UCSD-AML1 (cell line): ENCODE measurements around the gene GNL1.

Experiments
- DNase-seq: peaks from one replicate; lab custom pipeline; 2025; ENCODE audit not compliant: unreplicated experiment; lab: John Stamatoyannopoulos, UW

GNL1 gene

GRCh38 chr6:30570263-30570662 lies 14.0 kb upstream of the GNL1 start:
- no peak for DNase-seq

- DNase-seq: no peak
Measured at GRCh38 chr6:30568245-30568644, 12.0 kb upstream of the GNL1 start.

DNA sequence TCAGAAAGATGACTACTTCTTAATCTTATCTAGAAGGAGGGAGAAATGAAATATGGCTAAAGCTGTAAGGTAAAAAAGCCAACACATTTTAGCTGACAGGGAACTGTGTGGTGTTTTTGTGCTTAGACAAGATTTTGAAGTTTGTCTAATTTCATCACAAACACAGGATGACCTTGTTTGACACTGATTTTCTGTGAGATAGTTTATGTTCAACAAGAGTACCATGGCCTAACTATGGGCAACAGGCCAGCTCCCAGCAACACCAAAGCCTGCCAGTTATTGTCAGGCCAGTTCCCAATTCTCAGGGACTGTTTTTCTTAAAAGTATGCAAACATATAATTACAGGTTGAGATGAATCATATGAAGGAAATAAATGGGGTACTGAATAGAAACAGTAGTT lies 9.5 kb upstream of the GNL1 start:
- no peak for DNase-seq

GRCh38 chr6:30564114-30564513 lies 7.8 kb upstream of the GNL1 start:
- no peak for DNase-seq

- DNase-seq: no peak
Measured at GRCh38 chr6:30562470-30563425, 6.5 kb upstream of the GNL1 start.

DNA sequence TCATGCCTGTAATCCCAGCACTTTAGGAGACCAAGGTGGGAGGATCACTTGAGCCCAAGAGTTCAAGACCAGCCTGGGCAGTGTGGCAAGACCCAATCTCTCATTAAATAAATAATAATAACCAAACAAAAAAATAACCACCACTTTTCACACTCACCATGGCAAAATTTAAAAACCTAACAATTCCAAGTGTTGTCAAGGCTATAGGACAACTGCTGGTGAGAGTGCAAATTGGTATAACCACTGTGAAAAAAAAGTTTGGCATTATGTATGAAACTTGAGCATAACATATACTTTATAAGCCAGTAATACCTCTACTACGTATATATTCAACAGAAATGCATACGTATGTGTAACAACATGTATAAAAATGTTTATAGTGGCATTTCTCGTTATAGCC lies 4.6 kb upstream of the GNL1 start:
- no peak for DNase-seq

DNA sequence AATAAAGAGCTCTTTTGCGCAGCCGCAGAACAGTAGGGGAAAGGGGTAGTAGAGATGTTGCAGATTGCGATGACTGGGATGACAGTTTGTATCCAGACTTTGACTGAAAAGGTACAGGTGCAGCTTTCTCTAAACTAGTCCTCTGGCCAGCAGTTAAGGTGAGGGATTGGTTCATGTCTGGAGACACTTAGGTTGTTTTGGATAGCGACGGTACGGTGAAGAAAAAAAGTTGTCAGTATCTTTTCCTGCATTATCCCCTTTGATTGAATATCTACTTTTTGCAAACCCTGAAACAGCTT lies 1.3 kb upstream of the GNL1 start:
- DNase-seq: no peak

DNA sequence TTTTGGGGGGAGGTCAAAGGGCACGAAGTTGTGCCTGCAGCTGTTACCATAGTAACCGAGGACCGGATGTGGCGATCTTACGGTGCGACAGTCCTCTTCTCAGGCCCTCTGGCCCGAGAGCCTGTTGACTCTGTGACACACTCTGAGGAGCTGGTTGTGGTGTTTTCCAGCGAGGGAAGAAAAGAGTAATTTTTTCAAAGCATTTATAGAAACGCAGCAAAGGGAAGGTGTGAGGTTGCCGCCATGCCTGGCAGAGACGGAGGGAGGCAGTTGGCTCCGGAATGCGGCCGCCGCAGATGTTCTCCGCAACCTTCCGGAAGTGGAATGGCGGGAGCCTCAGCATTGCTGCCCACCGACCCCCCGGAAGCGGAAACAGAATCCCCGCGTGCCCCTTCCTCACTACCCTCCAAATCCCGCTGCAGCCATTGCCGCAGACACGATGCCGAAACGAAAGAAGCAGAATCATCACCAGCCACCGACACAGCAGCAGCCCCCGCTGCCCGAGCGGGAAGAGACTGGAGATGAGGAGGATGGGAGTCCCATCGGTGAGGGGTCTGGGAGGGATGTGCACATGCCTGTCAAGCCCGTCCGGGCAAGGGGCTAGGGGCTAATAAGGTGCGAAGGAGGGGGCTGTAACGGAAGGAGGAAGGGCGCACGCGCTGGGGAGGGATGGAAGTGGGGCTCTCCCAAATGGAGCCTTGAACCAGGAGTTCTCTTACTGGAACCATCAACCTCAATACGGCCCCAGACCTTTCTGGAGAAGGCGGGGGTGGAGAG lies 805 bp upstream of the GNL1 start, which contains the start of gene PRR3:
PRR3 (plus strand) TSS at position 390 of the 777 bp plus-strand sequence; CDS start at position 440, 50 bp downstream.
- DNase-seq: peak; percentile 91

DNA sequence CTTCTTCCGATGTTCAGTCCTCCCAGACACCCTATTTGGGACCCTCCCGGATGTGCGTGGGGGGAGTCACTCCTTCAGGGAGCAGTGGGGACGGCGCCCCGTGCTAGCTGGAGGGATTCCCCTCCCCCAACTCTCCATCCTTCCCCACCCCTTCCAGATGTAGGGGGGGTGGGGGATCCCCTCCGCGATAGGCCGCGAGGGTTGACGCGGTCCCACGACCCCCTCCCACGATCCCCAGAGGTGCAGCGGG lies 548 bp downstream of the GNL1 start:
- DNase-seq: no peak

- no peak for DNase-seq
Measured at GRCh38 chr6:30554962-30555815, 1.1 kb downstream of the GNL1 start.

- DNase-seq: no peak
Measured at GRCh38 chr6:30554404-30554803, 1.9 kb downstream of the GNL1 start.

DNA sequence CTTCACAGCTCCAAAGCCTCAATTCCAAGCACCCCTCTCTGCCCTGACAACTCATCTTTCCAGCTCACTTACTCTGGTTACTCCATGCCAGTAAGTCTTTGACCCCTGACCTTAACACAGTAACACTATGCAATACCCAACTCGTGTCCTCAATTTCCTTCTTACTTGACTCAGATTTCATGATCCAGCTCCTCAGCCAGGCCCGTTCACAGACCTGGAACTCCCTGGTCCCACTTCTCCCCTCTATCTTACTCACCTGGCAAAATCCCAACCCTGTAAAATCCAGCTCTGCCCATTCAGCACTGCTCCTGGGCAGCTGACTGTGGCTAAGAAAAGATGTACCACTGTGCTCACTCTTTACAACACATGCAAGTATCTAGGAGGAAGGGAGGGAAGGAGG lies 7.9 kb downstream of the GNL1 start:
- DNase-seq: no peak

GRCh38 chr6:30547454-30547853 lies 8.8 kb downstream of the GNL1 start:
- no peak for DNase-seq

GRCh38 chr6:30544666-30545272 lies 11.5 kb downstream of the GNL1 start:
- no peak for DNase-seq

- no peak for DNase-seq
Measured at GRCh38 chr6:30543821-30544220, 12.5 kb downstream of the GNL1 start.

DNA sequence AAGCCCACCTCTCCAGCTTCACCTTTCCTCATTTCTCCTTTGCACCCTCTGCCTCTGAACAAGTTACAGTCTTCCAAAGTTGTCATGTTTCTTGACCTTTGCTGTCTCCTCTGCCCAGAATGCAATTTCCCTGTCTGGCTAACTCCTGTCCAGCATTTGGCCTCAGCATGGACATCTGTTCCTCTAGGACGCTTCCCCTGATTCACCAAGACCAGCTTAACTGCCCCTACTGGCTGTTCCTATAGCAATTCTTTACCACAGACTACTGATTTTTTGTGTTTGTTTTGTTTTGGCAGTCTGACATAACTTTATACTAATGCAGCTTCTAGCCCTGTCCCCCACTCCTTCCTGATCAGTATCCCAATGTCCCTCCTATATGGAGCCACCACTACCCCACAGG lies 13.4 kb downstream of the GNL1 start:
- no peak for DNase-seq

DNA sequence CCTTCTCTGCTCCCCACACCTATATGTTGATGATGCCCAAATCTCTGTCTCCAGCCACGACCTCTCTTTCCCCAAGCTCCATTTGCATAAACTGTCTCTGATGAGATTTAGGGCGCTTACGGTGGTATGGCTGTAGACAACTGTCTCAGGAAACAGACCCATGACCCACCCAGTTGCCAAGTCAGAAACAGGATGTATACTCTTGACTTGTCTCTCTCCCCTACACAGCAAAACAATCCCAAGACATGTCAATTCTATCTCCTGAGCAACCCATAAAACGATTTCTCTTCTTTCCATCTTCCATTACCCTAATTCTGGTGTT lies 13.9 kb downstream of the GNL1 start:
- no peak for DNase-seq

DNA sequence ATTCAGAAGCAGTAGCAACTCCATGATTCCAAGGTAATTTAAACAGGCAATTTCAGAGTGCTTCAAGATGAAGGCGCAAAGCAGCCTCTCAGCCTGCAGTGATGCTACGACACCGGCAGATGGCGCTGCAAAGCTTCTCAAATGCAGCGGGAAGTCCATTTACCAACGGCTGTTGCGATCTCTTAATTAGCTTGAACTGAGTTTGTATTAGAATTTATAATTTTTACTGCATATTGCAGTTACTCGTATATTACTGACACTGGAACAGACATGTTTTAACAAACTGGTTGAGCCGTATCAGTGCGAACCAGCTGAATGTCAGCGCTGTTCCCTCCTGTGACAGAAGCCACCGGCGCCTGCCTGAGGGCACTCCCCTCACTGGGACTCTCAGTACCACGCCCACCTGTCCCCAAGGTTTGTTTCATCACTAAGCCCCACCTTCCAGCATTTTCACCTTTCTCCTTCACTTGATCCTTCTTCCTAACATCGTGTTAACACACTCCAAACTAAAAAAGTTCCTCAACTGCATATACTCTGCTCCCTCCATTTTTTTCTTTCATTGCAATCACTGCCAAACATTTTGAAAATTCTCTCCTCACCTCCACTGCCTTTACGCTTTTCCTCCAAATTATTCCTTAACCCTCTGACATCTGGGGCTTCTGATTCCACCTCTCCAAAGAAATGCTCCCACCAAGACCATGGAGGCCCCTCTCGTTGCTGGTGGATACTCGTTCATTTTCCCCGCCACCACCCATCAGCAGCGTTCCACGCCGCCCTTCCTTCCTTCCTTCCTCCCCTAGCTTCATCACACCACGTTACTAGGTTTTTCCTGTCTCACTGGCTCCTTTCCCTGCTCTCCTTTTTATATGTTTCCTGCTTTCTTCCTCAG lies 14.5 kb downstream of the GNL1 start:
- peak; percentile 72 for DNase-seq

GRCh38 chr6:30537931-30538330 lies 18.4 kb downstream of the GNL1 start:
- no peak for DNase-seq
